ENCODE data around the gene HAPLN1. TPM values are rescaled to one million over a fixed set of nuclear protein-coding genes. Genes with fewer than 3 reads are reported as not detected.

HAPLN1 gene
- total and polyA plus RNA-seq, 10 of the 15 experiments (the other 5 are each of a cell fraction or from before 2014, with no cell fraction given): 0.05 to 0.21 (median 0.17) TPM; not detected in 2

GRCh38 chr5:83689881-83690280 is 30.8 kb downstream of the HAPLN1 start (continued):
- TF ChIP-seq E4F1 (IDR thresholded peaks at IDR 0.05; ENCODE audit: borderline replicate concordance, partially characterized antibody) (no peak), HSF1 (IDR thresholded peaks at IDR 0.05; ENCODE audit: low read depth, low read length) (no peak)

GRCh38 chr5:83688281-83688680 is 32.4 kb downstream of the HAPLN1 start:
- ChIA-PET POLR2A (no interaction called here), CTCF (interaction anchor here (0.9 kb wide), 1 partner anchor 20 kb away, joined by 3 read pairs; no protein-coding TSS in a partner anchor), RAD21 (ENCODE audit: unreplicated experiment) (no interaction called here), SMC1A (ENCODE audit: uncharacterized antibody, unreplicated experiment) (no interaction called here)
- intact Hi-C loops (cut with micrococcal nuclease; ENCODE audit: unreplicated experiment) (no loop called here), in situ Hi-C loops (cut with MboI) (no loop called here)
- H2AFZ ChIP-seq (ENCODE audit: control insufficient read depth, low read depth, low read length): no peak overlapping the region
- no peak overlapping the region for H3K4me3 ChIP-seq
- H3K27me3 ChIP-seq (replicated peaks in 1 of 2; ENCODE audit: control insufficient read depth in 2 of 2, insufficient read depth in 2 of 2, low read length in 1 of 2): no peaks in the 10 kb centered on the region
- ATAC-seq (no peak), DNase-seq (ENCODE audit: low read depth, low spot score) (no peak), FAIRE-seq (no peak)
- 61% methylated on average over 4 of the region's 4 CpGs for WGBS (ENCODE audit: insufficient coverage, insufficient replicate concordance, low lambda C conversion rate, missing lambda C conversion rate)
- no peak overlapping the region for H3K4me2 ChIP-seq (ENCODE audit: control insufficient read depth, insufficient read depth)
- H3K4me1 ChIP-seq (ENCODE audit: control insufficient read depth, insufficient read depth, low read length): no peaks in the 10 kb centered on the region
- no peaks in the 10 kb centered on the region for H4K20me1 ChIP-seq (ENCODE audit: control insufficient read depth, insufficient read depth)
- no TSS peak for BruUV-seq (replicated peaks)
- H3K9ac ChIP-seq (ENCODE audit: control insufficient read depth, insufficient read depth, low read length): no peak overlapping the region
- no peak overlapping the region for H3K27ac ChIP-seq (ENCODE audit: control insufficient read depth, insufficient read depth)
- H3K9me3 ChIP-seq (replicated peaks; ENCODE audit: control insufficient read depth, insufficient read depth, low read length): no peaks in the 10 kb centered on the region
- no peaks in the 10 kb centered on the region for H3K36me3 ChIP-seq (ENCODE audit: control insufficient read depth in 2 of 2, insufficient read depth in 2 of 2, low read length in 1 of 2)
- no peaks in the 10 kb centered on the region for H3K79me2 ChIP-seq (ENCODE audit: control insufficient read depth, insufficient read depth, low read length)
- TF ChIP-seq RCOR1 (conservative IDR thresholded peaks at IDR 0.05; ENCODE audit: low read depth, low read length) (no peak), PKNOX1 (IDR thresholded peaks at IDR 0.05) (no peak), HCFC1 (IDR thresholded peaks at IDR 0.05; ENCODE audit: low read length) (no peak), PAX5 (IDR thresholded peaks at IDR 0.05; ENCODE audit: borderline replicate concordance, low read depth, low read length) (no peak), ESRRA (IDR thresholded peaks at IDR 0.05; ENCODE audit: low read length) (no peak), USF2 (IDR thresholded peaks at IDR 0.05; ENCODE audit: borderline replicate concordance, low read depth, low read length) (no peak), STAT3 (IDR thresholded peaks at IDR 0.05; ENCODE audit: low read depth, low read length) (no peak), NR2F1 (conservative IDR thresholded peaks at IDR 0.05) (no peak), E4F1 (IDR thresholded peaks at IDR 0.05; ENCODE audit: borderline replicate concordance, partially characterized antibody) (no peak), ATF3 (IDR thresholded peaks at IDR 0.05; ENCODE audit: borderline replicate concordance, extremely low read depth, low read depth, low read length) (no peak), CBX3 (IDR thresholded peaks at IDR 0.05; ENCODE audit: borderline replicate concordance, low read depth) (no peak), NFIC (IDR thresholded peaks at IDR 0.05; ENCODE audit: low read depth, low read length) (no peak)

Measured in GM12878 (cell line).